Gastrocnemius medialis (tissue), 4 donors: Measurements from ENCODE around the gene MGRN1. TPM values are rescaled to one million over a fixed set of nuclear protein-coding genes. Genes with fewer than 3 reads are reported as not detected.

Experiments used
- ATAC-seq, 2 donors: fragments of 150-250 bp; one replicate each; pipeline ENCODE4 v1.9.1; 2016
- DNase-seq, 2 donors: peaks; one replicate each; pipeline ENCODE4 v3.0.0-alpha.2; 2019
- H3K27ac ChIP-seq, 4 donors: fragments of 200-600 bp; sonication (generic); 1 replicate in 1 of 4; 2 replicates in 3 of 4; pipeline ENCODE4 v1.5.1; 2016 to 2018; ENCODE audit warnings: mild to moderate bottlenecking in 2 of 4, moderate library complexity in 1 of 4
- H3K27me3 ChIP-seq, 3 donors: fragments of 200-600 bp; sonication (generic) in 2 of 3; 1 replicate in 1 of 3; 2 replicates in 2 of 3; pipeline versions ENCODE4 v1.5.1 to v1.6.0; 2016 to 2019; ENCODE audit warnings: mild to moderate bottlenecking in 1 of 3, moderate library complexity in 1 of 3
- H3K36me3 ChIP-seq, 2 donors: fragments of 200-600 bp; sonication (generic) in 1 of 2; one replicate each; pipeline ENCODE4 v1.5.1; 2017 to 2018
- H3K4me1 ChIP-seq, 2 donors: fragments of 200-600 bp; sonication (generic) in 1 of 2; one replicate each; pipeline ENCODE4 v1.5.1; 2016 to 2017; ENCODE audit warnings: mild to moderate bottlenecking in 2 of 2
- H3K4me3 ChIP-seq, 4 donors: fragments of 200-600 bp; sonication (generic) in 3 of 4; 1 replicate in 1 of 4; 2 replicates in 3 of 4; pipeline ENCODE4 v1.5.1; 2016 to 2019; ENCODE audit warnings: mild to moderate bottlenecking in 2 of 4
- H3K9me3 ChIP-seq, 3 donors: fragments of 200-600 bp; sonication (generic) in 2 of 3; 1 replicate in 1 of 3; 2 replicates in 2 of 3; pipeline ENCODE4 v1.5.1; 2016 to 2019
- POLR2A ChIP-seq, 2 donors: fragments of 450-650 bp; IDR thresholded peaks; one replicate each; pipeline ENCODE4 v1.6.1; 2017; ENCODE audit warnings: antibody characterized with exemption in 2 of 2, mild to moderate bottlenecking in 2 of 2, moderate library complexity in 2 of 2
- in situ Hi-C, 4 donors: fragments of 200-750 bp; cut with MboI; loops; one replicate each; pipeline versions ENCODE4 v1.15.0 to v1.8.0; 2017; ENCODE audit warnings: low sequenced_read_pairs in 4 of 4
- intact Hi-C: fragments of 100-400 bp; cut with DNase I; formaldehyde crosslinking; loops from one replicate; pipeline ENCODE4 v1.15.1; 2023; ENCODE audit warnings: low total_unique reads
- total RNA-seq, 4 donors: library from RNA; depleted of rRNA; stranded (reverse); fragments of >200 nt; gene quantifications; one replicate each; pipeline versions ENCODE4 v1.1.0 to v1.2.3, GENCODE V29; 2016
- TF ChIP-seq, protein P1 (sequence below), 5 experiments: fragments of 450-650 bp in 3 of 5; fragments of 200-600 bp in 2 of 5; sonication (generic) in 2 of 5; IDR thresholded peaks in 4 of 5; conservative IDR thresholded peaks in 1 of 5; 1 replicate in 4 of 5; 2 replicates in 1 of 5; pipeline ENCODE4 v1.5.1; 2016 to 2019; ENCODE audit warnings: antibody characterized with exemption in 5 of 5, mild to moderate bottlenecking in 3 of 5, moderate library complexity in 3 of 5

Gene MGRN1
- total RNA-seq, 4 donors from 2014 or later, result 33.8 to 62.9 (median 55.0) TPM

DNA sequence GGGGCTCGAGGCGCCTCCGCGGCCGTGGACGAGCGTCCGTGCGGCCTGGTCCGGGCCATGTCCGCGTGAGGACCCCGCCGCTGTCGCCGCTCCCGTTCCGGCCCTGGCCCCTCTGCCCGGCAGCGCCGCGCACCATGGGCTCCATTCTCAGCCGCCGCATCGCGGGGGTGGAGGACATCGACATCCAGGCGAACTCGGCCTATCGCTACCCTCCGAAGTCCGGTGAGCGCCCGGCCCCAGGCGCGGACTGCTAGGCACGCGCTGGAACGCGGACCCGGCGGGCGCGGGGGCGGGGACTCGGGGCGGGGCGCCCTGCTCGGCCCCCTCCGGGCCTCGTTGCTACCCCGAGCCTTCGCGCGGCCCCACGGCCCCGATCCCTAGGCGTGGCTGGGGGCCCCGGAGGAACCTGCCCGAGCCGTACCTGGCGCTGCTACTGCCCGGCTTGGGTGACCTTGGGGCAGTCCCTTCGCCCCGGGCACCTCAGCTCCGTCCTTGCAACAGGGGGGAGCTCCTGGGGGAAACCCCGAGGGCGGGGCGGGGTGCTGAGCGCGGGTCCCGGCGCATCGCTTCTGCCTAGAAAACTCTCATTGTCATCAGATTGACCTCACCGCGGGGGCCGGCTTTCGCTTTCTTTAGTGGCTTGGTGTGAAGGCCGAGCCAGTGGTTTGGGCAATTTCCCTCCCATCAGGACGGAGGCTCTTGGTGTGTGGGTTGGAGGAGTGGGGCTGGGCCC lies 367 bp downstream of the MGRN1 start:
- ATAC-seq, result peak; percentile 29 to 36
- peak; percentile 94 to 97 for TF ChIP-seq POLR2A (IDR thresholded peaks at IDR 0.05)
- TF ChIP-seq, protein P1, sequence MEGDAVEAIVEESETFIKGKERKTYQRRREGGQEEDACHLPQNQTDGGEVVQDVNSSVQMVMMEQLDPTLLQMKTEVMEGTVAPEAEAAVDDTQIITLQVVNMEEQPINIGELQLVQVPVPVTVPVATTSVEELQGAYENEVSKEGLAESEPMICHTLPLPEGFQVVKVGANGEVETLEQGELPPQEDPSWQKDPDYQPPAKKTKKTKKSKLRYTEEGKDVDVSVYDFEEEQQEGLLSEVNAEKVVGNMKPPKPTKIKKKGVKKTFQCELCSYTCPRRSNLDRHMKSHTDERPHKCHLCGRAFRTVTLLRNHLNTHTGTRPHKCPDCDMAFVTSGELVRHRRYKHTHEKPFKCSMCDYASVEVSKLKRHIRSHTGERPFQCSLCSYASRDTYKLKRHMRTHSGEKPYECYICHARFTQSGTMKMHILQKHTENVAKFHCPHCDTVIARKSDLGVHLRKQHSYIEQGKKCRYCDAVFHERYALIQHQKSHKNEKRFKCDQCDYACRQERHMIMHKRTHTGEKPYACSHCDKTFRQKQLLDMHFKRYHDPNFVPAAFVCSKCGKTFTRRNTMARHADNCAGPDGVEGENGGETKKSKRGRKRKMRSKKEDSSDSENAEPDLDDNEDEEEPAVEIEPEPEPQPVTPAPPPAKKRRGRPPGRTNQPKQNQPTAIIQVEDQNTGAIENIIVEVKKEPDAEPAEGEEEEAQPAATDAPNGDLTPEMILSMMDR (IDR thresholded peaks at IDR 0.05 in 4 of 5, conservative IDR thresholded peaks at IDR 0.05 in 1 of 5), result no peak
- intact Hi-C loops, result loop anchor here (1.0 to 5.0 kb wide), 4 partner anchors 86 to 332 kb away; partner anchors contain the start of genes ANKS3, CDIP1 and DNAAF8

DNA sequence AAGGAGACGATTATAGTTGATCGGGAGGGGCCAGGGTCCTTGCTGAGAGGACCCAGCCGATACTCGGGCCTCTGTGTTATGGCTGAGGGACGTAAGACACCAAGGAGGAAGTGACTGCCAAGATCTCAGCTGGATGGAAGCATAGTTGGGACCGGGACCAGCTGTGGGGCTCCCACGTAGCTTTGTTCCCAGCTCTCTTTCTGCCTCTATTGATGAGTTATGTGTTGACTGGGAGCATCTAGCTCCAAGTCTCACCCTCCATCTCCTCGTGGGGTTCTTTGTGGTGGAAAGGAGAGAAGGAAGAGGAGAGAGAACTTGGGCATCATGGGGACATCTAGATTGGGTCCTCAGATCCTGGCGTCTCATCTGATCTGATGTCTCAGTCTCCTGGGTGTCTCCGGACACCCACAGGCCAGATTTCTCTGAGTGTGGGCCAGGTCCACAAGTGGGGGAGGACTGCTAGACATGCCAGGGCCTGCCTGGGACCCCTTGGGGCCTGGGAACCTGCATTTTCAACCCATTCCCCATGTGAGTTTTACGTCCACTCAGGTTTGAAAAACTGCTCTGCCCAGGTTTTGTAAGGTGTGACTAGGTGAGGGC lies 1.0 kb downstream of the MGRN1 start:
- in situ Hi-C loops, result no loop called here
- intact Hi-C loops, result loop anchor here (2.0 kb wide), 2 partner anchors 87 to 331 kb away; partner anchors contain the start of gene CDIP1
- Histone ChIP-seq H3K27me3 (no peaks in the 10 kb centered on the region), H3K9me3 (no peaks in the 10 kb centered on the region), H3K4me3 (peak overlapping the region; percentile 77 to 97 (median 82)), H3K4me1 (peaks cover 19% of the 10 kb centered on the region in 2 donors), H3K36me3 (no peaks in the 10 kb centered on the region), H3K27ac (peak overlapping the region; percentile 88 to 96 (median 94))
- TF ChIP-seq POLR2A (IDR thresholded peaks at IDR 0.05), result no peak
- TF ChIP-seq, protein P1 (IDR thresholded peaks at IDR 0.05 in 4 of 5, conservative IDR thresholded peaks at IDR 0.05 in 1 of 5), result no peak
- DNase-seq (no peak), ATAC-seq (peak in 1 of 2 donors; percentile 1)

More for the DNA sequence above, 367 bp downstream of the MGRN1 start:
- Histone ChIP-seq H3K27me3 (no peaks in the 10 kb centered on the region), H3K27ac (peak overlapping the region; percentile 88 to 96 (median 94)), H3K4me3 (peak overlapping the region; percentile 77 to 97 (median 82)), H3K36me3 (no peaks in the 10 kb centered on the region), H3K4me1 (peaks cover 19% of the 10 kb centered on the region in 2 donors), H3K9me3 (no peaks in the 10 kb centered on the region)
- in situ Hi-C loops, result loop anchor here in 1 of 4 donors (25.0 kb wide), 1 partner anchor 113 kb away; no protein-coding TSS in a partner anchor
- DNase-seq, result peak in 1 of 2 donors; percentile 42

DNA sequence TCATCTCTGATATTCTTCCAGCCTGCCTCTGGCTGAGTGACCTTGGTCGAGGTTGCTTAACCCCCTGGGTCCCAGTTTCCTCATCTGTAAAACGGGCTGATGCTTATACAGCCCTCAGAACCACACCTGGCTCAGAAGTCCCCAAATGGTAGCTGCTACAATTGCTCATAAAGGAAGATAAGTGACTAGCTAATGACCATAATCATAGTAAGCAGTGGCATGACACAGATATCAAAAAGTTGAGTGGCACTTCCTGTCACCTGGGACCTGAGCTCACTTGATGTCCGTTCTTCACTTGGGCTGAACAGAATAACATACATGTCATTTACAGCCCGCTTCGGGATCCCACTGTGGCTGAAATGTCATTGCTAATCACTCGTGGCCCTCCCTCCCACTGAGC lies 1.8 kb downstream of the MGRN1 start:
- Histone ChIP-seq H3K27ac (peak overlapping the region; percentile 88 to 96 (median 94)), H3K36me3 (no peaks in the 10 kb centered on the region), H3K9me3 (no peaks in the 10 kb centered on the region), H3K27me3 (no peaks in the 10 kb centered on the region), H3K4me3 (peak overlapping the region; percentile 77 to 97 (median 82)), H3K4me1 (peaks cover 19% of the 10 kb centered on the region in 2 donors)
- DNase-seq (no peak), ATAC-seq (no peak)
- in situ Hi-C loops, result no loop called here
- intact Hi-C loops, result no loop called here
- TF ChIP-seq POLR2A (IDR thresholded peaks at IDR 0.05), result no peak
- TF ChIP-seq, protein P1 (IDR thresholded peaks at IDR 0.05 in 4 of 5, conservative IDR thresholded peaks at IDR 0.05 in 1 of 5), result no peak

DNA sequence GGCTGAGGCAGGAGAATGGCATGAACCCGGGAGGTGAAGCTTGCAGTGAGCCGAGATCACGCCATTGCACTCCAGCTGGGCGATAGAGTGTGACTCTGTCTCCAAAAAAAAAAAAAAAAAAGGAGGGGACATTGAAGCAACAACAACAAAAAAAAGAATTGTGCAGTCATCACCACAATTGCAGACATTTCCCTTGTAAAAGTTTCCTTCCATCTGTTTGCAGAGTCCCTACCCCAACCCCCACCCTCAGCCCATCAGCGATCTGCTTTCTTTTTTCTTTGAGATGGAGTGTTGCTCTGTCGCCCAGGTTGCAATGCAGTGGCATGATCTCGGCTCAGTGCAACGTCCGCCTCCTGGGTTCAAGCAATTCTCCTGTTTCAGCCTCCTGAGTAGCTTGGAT lies 3.7 kb downstream of the MGRN1 start:
- in situ Hi-C loops (no loop called here), intact Hi-C loops (no loop called here)
- Histone ChIP-seq H3K4me3 (no peak overlapping the region), H3K36me3 (no peaks in the 10 kb centered on the region), H3K27ac (no peak overlapping the region), H3K9me3 (no peaks in the 10 kb centered on the region), H3K27me3 (no peaks in the 10 kb centered on the region), H3K4me1 (peaks cover 19% of the 10 kb centered on the region in 2 donors)
- ATAC-seq, result no peak
- TF ChIP-seq POLR2A (IDR thresholded peaks at IDR 0.05), result no peak
- TF ChIP-seq, protein P1 (IDR thresholded peaks at IDR 0.05 in 4 of 5, conservative IDR thresholded peaks at IDR 0.05 in 1 of 5), result no peak
- no peak for DNase-seq
